Endothelial cell of umbilical vein (primary cell): ENCODE measurements around the gene PLK5. TPM values are rescaled to one million over a fixed set of nuclear protein-coding genes. Genes with fewer than 3 reads are reported as not detected.

Source experiments
- BruUV-seq: library from RNA; stranded (reverse); fragments of 400-500 nt; replicated peaks from 2 replicates; lab custom pipeline; 2021; lab: Mats Ljungman, UMichigan
- CTCF ChIA-PET: fragments of 300-600, 350-600 bp; sonication (Branson Sonifier 250); formaldehyde crosslinking; loops from one replicate; lab custom pipeline; 2021; ENCODE audit warnings: antibody characterized with exemption, inconsistent platforms; lab: Charles Lee
- POLR2A ChIA-PET: fragments of 300-600, 350-600 bp; sonication (Branson Sonifier 250); formaldehyde crosslinking; loops from one replicate; lab custom pipeline; 2021; ENCODE audit warnings: antibody characterized with exemption, inconsistent platforms; lab: Charles Lee
- DNase-seq: peaks from one replicate; pipeline ENCODE4 v3.0.0-alpha.2; 2011; ENCODE audit warnings: low read depth, low spot score
- FAIRE-seq: peaks from 2 replicates; lab custom pipeline; 2011; peaks lifted over from hg19 to GRCh38; lab: Jason Lieb, UNC
- H2AFZ ChIP-seq: 2 replicates; pipeline ENCODE4 v1.6.0; 2012; ENCODE audit warnings: low read depth, low read length, control low read depth, inconsistent platforms
- H3K27ac ChIP-seq: 2 replicates; pipeline ENCODE4 v1.5.1; 2011; ENCODE audit warnings: low read depth, mild to moderate bottlenecking, control low read depth, low read length, moderate library complexity; ENCODE audit not compliant: insufficient read depth
- H3K27me3 ChIP-seq, 2 experiments: 2 replicates each; pipeline versions ENCODE4 v1.6.0 to v1.6.1; 2011; ENCODE audit warnings: low read length in 2 of 2, mixed read lengths in 1 of 2; ENCODE audit not compliant: control insufficient read depth in 2 of 2, insufficient read depth in 2 of 2
- H3K36me3 ChIP-seq, 2 experiments: 2 replicates in 1 of 2; 3 replicates in 1 of 2; pipeline ENCODE4 v1.5.1; 2011; ENCODE audit warnings: low read length in 2 of 2, mild to moderate bottlenecking in 1 of 2, moderate library complexity in 1 of 2; ENCODE audit not compliant: control insufficient read depth in 2 of 2, insufficient read depth in 2 of 2; ENCODE audit errors: extremely low read depth in 1 of 2
- H3K4me1 ChIP-seq: 3 replicates; pipeline ENCODE4 v1.5.1; 2011; ENCODE audit warnings: mild to moderate bottlenecking, low read length; ENCODE audit not compliant: control insufficient read depth, insufficient read depth; ENCODE audit errors: extremely low read depth
- H3K4me2 ChIP-seq: 2 replicates; pipeline ENCODE4 v1.6.1; 2011; ENCODE audit warnings: low read length, control low read depth, mixed read lengths; ENCODE audit not compliant: insufficient read depth
- H3K4me3 ChIP-seq, 3 experiments: fragments of 200-600 bp in 1 of 3; sonication (generic), shearing (Covaris generic) in 1 of 3; replicated peaks in 1 of 3; 2 replicates each; pipeline ENCODE4 v1.5.1; 2011 to 2016; ENCODE audit warnings: control low read depth in 3 of 3, low read length in 3 of 3, mild to moderate bottlenecking in 2 of 3, inconsistent platforms in 1 of 3, low read depth in 1 of 3, moderate library complexity in 1 of 3; ENCODE audit not compliant: insufficient read depth in 1 of 3
- H3K79me2 ChIP-seq: 2 replicates; pipeline ENCODE4 v1.6.0; 2012; ENCODE audit warnings: low read length, inconsistent platforms; ENCODE audit not compliant: control insufficient read depth, insufficient read depth
- H3K9ac ChIP-seq: replicated peaks from 2 replicates; pipeline ENCODE3; 2011; ENCODE audit warnings: low read length, control low read depth; ENCODE audit not compliant: insufficient read depth; ENCODE audit errors: extremely low read depth
- H3K9me1 ChIP-seq: replicated peaks from 3 replicates; pipeline ENCODE4 v1.6.0; 2011; ENCODE audit warnings: mild to moderate bottlenecking, low read length; ENCODE audit not compliant: control insufficient read depth, insufficient read depth; ENCODE audit errors: extremely low read depth
- H3K9me3 ChIP-seq: replicated peaks from 2 replicates; pipeline ENCODE4 v1.5.1; 2012; ENCODE audit warnings: low read length, inconsistent platforms; ENCODE audit not compliant: control insufficient read depth, insufficient read depth
- H4K20me1 ChIP-seq: replicated peaks from 2 replicates; pipeline ENCODE3; 2011; ENCODE audit warnings: mild to moderate bottlenecking, low read length; ENCODE audit not compliant: control insufficient read depth, insufficient read depth; ENCODE audit errors: extremely low read depth
- EZH2 ChIP-seq: IDR thresholded peaks from 2 replicates; pipeline ENCODE4 v1.6.1; 2012; ENCODE audit warnings: borderline replicate concordance, low read depth, mild to moderate bottlenecking, moderate library complexity, low read length, inconsistent platforms; ENCODE audit not compliant: severe bottlenecking
- FOS ChIP-seq: IDR thresholded peaks from 2 replicates; pipeline ENCODE4 v1.6.1; 2011; ENCODE audit warnings: mild to moderate bottlenecking, low read length, moderate library complexity, borderline replicate concordance; ENCODE audit not compliant: insufficient read depth
- GATA2 ChIP-seq: IDR thresholded peaks from 2 replicates; pipeline ENCODE4 v1.7.0; 2011; ENCODE audit warnings: low read depth, mild to moderate bottlenecking, moderate library complexity, mixed read lengths, low read length; ENCODE audit not compliant: insufficient read length, insufficient read depth
- JUN ChIP-seq: IDR thresholded peaks from 2 replicates; pipeline ENCODE4 v1.6.1; 2011; ENCODE audit warnings: borderline replicate concordance, low read depth; ENCODE audit not compliant: insufficient read length, insufficient read depth
- MYC ChIP-seq: IDR thresholded peaks from one replicate; pipeline ENCODE4 v1.6.1; 2011; ENCODE audit warnings: mild to moderate bottlenecking, low read depth, low read length
- POLR2A ChIP-seq: IDR thresholded peaks from 2 replicates; pipeline ENCODE4 v1.6.1; 2012; ENCODE audit warnings: low read depth, mild to moderate bottlenecking, control low read depth, low read length
- POLR2AphosphoS5 ChIP-seq: IDR thresholded peaks from 2 replicates; pipeline ENCODE4 v1.6.1; 2012; ENCODE audit warnings: low read depth, mild to moderate bottlenecking, control low read depth, low read length, moderate library complexity; ENCODE audit not compliant: insufficient read depth
- dilution Hi-C: fragments of 300-500 bp; cut with MboI; formaldehyde crosslinking; loops from one replicate; pipeline ENCODE4 v1.15.0; 2019; ENCODE audit warnings: low sequenced_read_pairs; ENCODE audit not compliant: extremely low pct_ligation_motif_present
- intact Hi-C: fragments of 100-400 bp; cut with micrococcal nuclease; formaldehyde crosslinking; loops from one replicate; pipeline ENCODE4 v1.10.0; 2022
- polyA plus RNA-seq, 4 experiments: library from polyadenylated mRNA; depleted of rRNA in 3 of 4; stranded (reverse) in 3 of 4; unstranded in 1 of 4; fragments of >200 nt; gene quantifications; 2 replicates each; pipeline versions ENCODE4 v1.2.1 to v1.2.3, GENCODE V29; 2011 to 2012; ENCODE audit warnings: missing spikeins in 1 of 4
- total RNA-seq: library from RNA; stranded (reverse); gene quantifications from 2 replicates; pipeline ENCODE4 v1.2.3, GENCODE V29; 2021
- TF ChIP-seq, protein P1 (sequence below): IDR thresholded peaks from 2 replicates; pipeline ENCODE4 v1.6.1; 2011; ENCODE audit not compliant: insufficient read depth, insufficient read length
- TF ChIP-seq, protein P2 (sequence below), 2 donors: IDR thresholded peaks; 1 replicate in 1 of 2; 2 replicates in 1 of 2; pipeline ENCODE4 v1.5.1; 2011; ENCODE audit warnings: low read length in 2 of 2, mild to moderate bottlenecking in 2 of 2, moderate library complexity in 2 of 2, control low read depth in 1 of 2, inconsistent platforms in 1 of 2, low read depth in 1 of 2; ENCODE audit not compliant: insufficient read depth in 1 of 2; ENCODE audit errors: extremely low read depth in 1 of 2

PLK5 gene
- total and polyA plus RNA-seq, 2 donors (not counting 3 experiments of a cell fraction or from before 2014, with no cell fraction given) = not detected

DNA sequence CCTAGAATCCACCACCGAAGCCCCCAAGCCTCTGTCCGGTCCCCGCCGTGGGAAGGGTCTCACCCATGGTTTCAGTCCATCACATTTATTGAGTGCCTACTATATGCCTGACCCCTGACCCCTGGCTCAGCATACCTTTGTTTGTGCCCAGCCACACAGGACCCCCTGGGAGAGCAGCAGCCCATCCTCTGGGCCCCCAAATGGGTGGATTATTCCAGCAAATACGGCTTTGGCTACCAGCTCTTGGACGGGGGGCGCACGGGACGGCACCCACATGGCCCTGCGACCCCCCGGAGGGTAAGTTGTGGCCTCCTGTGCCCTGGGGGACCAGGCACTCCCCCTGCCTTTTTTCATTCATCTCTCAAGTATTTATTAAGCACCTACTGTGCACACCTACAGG lies 7.7 kb downstream of the PLK5 start:
- TF ChIP-seq POLR2A (no peak), POLR2AphosphoS5 (no peak), MYC (no peak), FOS (no peak), JUN (no peak), GATA2 (no peak), EZH2 (no peak)
- TF ChIP-seq, protein P1, sequence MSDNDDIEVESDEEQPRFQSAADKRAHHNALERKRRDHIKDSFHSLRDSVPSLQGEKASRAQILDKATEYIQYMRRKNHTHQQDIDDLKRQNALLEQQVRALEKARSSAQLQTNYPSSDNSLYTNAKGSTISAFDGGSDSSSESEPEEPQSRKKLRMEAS = no peak
- TF ChIP-seq, protein P2, sequence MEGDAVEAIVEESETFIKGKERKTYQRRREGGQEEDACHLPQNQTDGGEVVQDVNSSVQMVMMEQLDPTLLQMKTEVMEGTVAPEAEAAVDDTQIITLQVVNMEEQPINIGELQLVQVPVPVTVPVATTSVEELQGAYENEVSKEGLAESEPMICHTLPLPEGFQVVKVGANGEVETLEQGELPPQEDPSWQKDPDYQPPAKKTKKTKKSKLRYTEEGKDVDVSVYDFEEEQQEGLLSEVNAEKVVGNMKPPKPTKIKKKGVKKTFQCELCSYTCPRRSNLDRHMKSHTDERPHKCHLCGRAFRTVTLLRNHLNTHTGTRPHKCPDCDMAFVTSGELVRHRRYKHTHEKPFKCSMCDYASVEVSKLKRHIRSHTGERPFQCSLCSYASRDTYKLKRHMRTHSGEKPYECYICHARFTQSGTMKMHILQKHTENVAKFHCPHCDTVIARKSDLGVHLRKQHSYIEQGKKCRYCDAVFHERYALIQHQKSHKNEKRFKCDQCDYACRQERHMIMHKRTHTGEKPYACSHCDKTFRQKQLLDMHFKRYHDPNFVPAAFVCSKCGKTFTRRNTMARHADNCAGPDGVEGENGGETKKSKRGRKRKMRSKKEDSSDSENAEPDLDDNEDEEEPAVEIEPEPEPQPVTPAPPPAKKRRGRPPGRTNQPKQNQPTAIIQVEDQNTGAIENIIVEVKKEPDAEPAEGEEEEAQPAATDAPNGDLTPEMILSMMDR (IDR thresholded peaks at IDR 0.05; ENCODE audit: extremely low read depth in 1 of 2, insufficient read depth in 1 of 2, low read depth in 1 of 2, low read length in 2 of 2) = no peak
- no peaks in the 10 kb centered on the region for H3K27me3 ChIP-seq
- dilution Hi-C loops = no loop called here

More for the DNA sequence above, 7.7 kb downstream of the PLK5 start:
- H3K36me3 ChIP-seq = no peaks in the 10 kb centered on the region
- H3K27ac ChIP-seq = no peak overlapping the region
- no peaks in the 10 kb centered on the region for H3K9me1 ChIP-seq
- POLR2A ChIA-PET = no interaction called here
- H3K9ac ChIP-seq = no peak overlapping the region
- no peaks in the 10 kb centered on the region for H3K4me1 ChIP-seq
- H3K4me3 ChIP-seq = no peak overlapping the region
- no TSS peak for BruUV-seq
- no peaks in the 10 kb centered on the region for H3K9me3 ChIP-seq
- DNase-seq = no peak
- H4K20me1 ChIP-seq = no peaks in the 10 kb centered on the region
- H3K79me2 ChIP-seq = no peaks in the 10 kb centered on the region
- CTCF ChIA-PET = interaction anchor here (1.5 kb wide), 1 partner anchor 15 kb away, joined by 8 read pairs; no protein-coding TSS in a partner anchor
- no peak overlapping the region for H2AFZ ChIP-seq
- no peak for FAIRE-seq
- H3K4me2 ChIP-seq = no peak overlapping the region
- intact Hi-C loops = no loop called here
